HepG2 (cell line): ENCODE measurements around the gene NEK9.

Experiments used
- ARNTL ChIP-seq: sonication (generic); formaldehyde crosslinking; IDR thresholded peaks from 2 replicates; pipeline ENCODE4 v1.4.0; 2020; ENCODE audit warnings: mild to moderate bottlenecking, missing genetic modification reagents
- CREM ChIP-seq, 2 experiments: sonication (generic) in 1 of 2; formaldehyde crosslinking in 1 of 2; IDR thresholded peaks; 2 replicates each; pipeline versions ENCODE4 v1.4.0 to v1.6.1; 2016 to 2020; ENCODE audit warnings: antibody characterized with exemption in 1 of 2, mild to moderate bottlenecking in 1 of 2, missing genetic modification reagents in 1 of 2
- CTCF ChIP-seq: sonication (generic); formaldehyde crosslinking; IDR thresholded peaks from 2 replicates; pipeline ENCODE4 v1.5.0; 2020; ENCODE audit warnings: mild to moderate bottlenecking, missing genetic modification reagents, moderate library complexity
- EP300 ChIP-seq, 3 experiments: sonication (generic) in 1 of 3; formaldehyde crosslinking in 1 of 3; IDR thresholded peaks; 2 replicates each; pipeline versions ENCODE4 v1.5.1 to v1.6.1; 2011 to 2020; ENCODE audit warnings: low read depth in 2 of 3, low read length in 2 of 3, borderline replicate concordance in 1 of 3, improper control_type of control experiment in 1 of 3, mild to moderate bottlenecking in 1 of 3, missing genetic modification reagents in 1 of 3, moderate library complexity in 1 of 3
- FOXO4 ChIP-seq: sonication (generic); formaldehyde crosslinking; conservative IDR thresholded peaks from 2 replicates; pipeline ENCODE4 v1.8.1; 2023; ENCODE audit warnings: missing genetic modification reagents
- HOXA7 ChIP-seq: sonication (generic); formaldehyde crosslinking; IDR thresholded peaks from 2 replicates; pipeline ENCODE4 v1.8.1; 2022; ENCODE audit warnings: mild to moderate bottlenecking, missing genetic modification reagents, moderate library complexity
- RFX1 ChIP-seq: fragments of 450-650 bp; IDR thresholded peaks from 2 replicates; pipeline ENCODE4 v1.6.1; 2017
- STAT6 ChIP-seq: sonication (generic); formaldehyde crosslinking; IDR thresholded peaks from 2 replicates; pipeline ENCODE4 v1.4.0; 2020; ENCODE audit warnings: missing genetic modification reagents, mild to moderate bottlenecking, borderline replicate concordance
- TCF7 ChIP-seq: sonication (generic); IDR thresholded peaks from 2 replicates; pipeline ENCODE4 v1.6.1; 2016; ENCODE audit warnings: antibody characterized with exemption, low read depth
- TCF7L2 ChIP-seq: IDR thresholded peaks from 2 replicates; pipeline ENCODE4 v1.6.1; 2011; ENCODE audit warnings: mild to moderate bottlenecking, low read depth, low read length, moderate library complexity
- ZNF205 ChIP-seq: IDR thresholded peaks from 2 replicates; pipeline ENCODE4 v1.6.1; 2018; ENCODE audit warnings: missing biosample characterization, missing genetic modification reagents
- ZNF24 ChIP-seq: fragments of 450-650 bp; IDR thresholded peaks from 2 replicates; pipeline ENCODE4 v1.6.1; 2017; ENCODE audit warnings: antibody characterized with exemption, mild to moderate bottlenecking
- ZNF703 ChIP-seq: sonication (generic); formaldehyde crosslinking; IDR thresholded peaks from 2 replicates; pipeline ENCODE4 v1.5.1; 2020; ENCODE audit warnings: missing genetic modification reagents, mild to moderate bottlenecking, moderate library complexity, borderline replicate concordance

GRCh38 chr14:75083271-75083670, 43.6 kb downstream of the NEK9 start:
- TF ChIP-seq HOXA7 (CRISPR knock-in tag): no peak
- no peak for TF ChIP-seq STAT6 (CRISPR knock-in tag)
- no peak for TF ChIP-seq TCF7L2
- no peak for TF ChIP-seq CREM (IDR thresholded peaks at IDR 0.05)
- TF ChIP-seq CREM (CRISPR knock-in tag; IDR thresholded peaks at IDR 0.05): no peak
- TF ChIP-seq ARNTL (CRISPR knock-in tag): no peak
- no peak for TF ChIP-seq ZNF703
- TF ChIP-seq EP300 (IDR thresholded peaks at IDR 0.05; ENCODE audit: low read depth in 2 of 2, low read length in 2 of 2): no peak
- TF ChIP-seq EP300 (CRISPR knock-in tag; IDR thresholded peaks at IDR 0.05; ENCODE audit: borderline replicate concordance): no peak
- TF ChIP-seq CTCF (CRISPR knock-in tag): no peak
- TF ChIP-seq TCF7: no peak
- TF ChIP-seq ZNF24: no peak
- no peak for TF ChIP-seq ZNF205 (CRISPR knock-in tag)
- TF ChIP-seq FOXO4 (CRISPR knock-in tag): no peak
- TF ChIP-seq RFX1: no peak
